Measurements from ENCODE around the gene LYVE1. TPM values are rescaled to one million over a fixed set of nuclear protein-coding genes. Genes with fewer than 3 reads are reported as not detected.

Gene LYVE1
- total RNA-seq, 1 donor from 2014 or later, result 254 TPM

- no peak for DNase-seq (ENCODE audit: extremely low read depth, low read depth, low spot score)
Observed at GRCh38 chr11:10594407-10594806, 25.9 kb upstream of the LYVE1 start.

- DNase-seq (ENCODE audit: extremely low read depth, low read depth, low spot score), result no peak
Observed at GRCh38 chr11:10592331-10592730, 23.9 kb upstream of the LYVE1 start.

- no peak for DNase-seq (ENCODE audit: extremely low read depth, low read depth, low spot score)
Observed at GRCh38 chr11:10591741-10592140, 23.3 kb upstream of the LYVE1 start.

- no peak for DNase-seq (ENCODE audit: extremely low read depth, low read depth, low spot score)
Observed at GRCh38 chr11:10590218-10590915, 21.9 kb upstream of the LYVE1 start.

- DNase-seq (ENCODE audit: extremely low read depth, low read depth, low spot score), result no peak
Observed at GRCh38 chr11:10588904-10589303, 20.4 kb upstream of the LYVE1 start.

GRCh38 chr11:10587995-10588394, 19.5 kb upstream of the LYVE1 start:
- no peak for DNase-seq (ENCODE audit: extremely low read depth, low read depth, low spot score)

GRCh38 chr11:10587388-10587787, 18.9 kb upstream of the LYVE1 start:
- no peak for DNase-seq (ENCODE audit: extremely low read depth, low read depth, low spot score)

- no peak for DNase-seq (ENCODE audit: extremely low read depth, low read depth, low spot score)
Observed at GRCh38 chr11:10584071-10584501, 15.6 kb upstream of the LYVE1 start.

GRCh38 chr11:10581481-10582019, 13.1 kb upstream of the LYVE1 start:
- no peak for DNase-seq (ENCODE audit: extremely low read depth, low read depth, low spot score)

- DNase-seq (ENCODE audit: extremely low read depth, low read depth, low spot score), result peak; percentile 77
Observed at GRCh38 chr11:10580623-10581022, 12.2 kb upstream of the LYVE1 start.

- DNase-seq (ENCODE audit: extremely low read depth, low read depth, low spot score), result no peak
Observed at GRCh38 chr11:10579700-10580099, 11.2 kb upstream of the LYVE1 start.

GRCh38 chr11:10576035-10576398, 7.6 kb upstream of the LYVE1 start:
- no peak for DNase-seq (ENCODE audit: extremely low read depth, low read depth, low spot score)

- DNase-seq (ENCODE audit: extremely low read depth, low read depth, low spot score), result no peak
Observed at GRCh38 chr11:10575346-10576034, 7.0 kb upstream of the LYVE1 start.

GRCh38 chr11:10573556-10573955, 5.1 kb upstream of the LYVE1 start:
- DNase-seq (ENCODE audit: extremely low read depth, low read depth, low spot score), result no peak

- no peak for DNase-seq (ENCODE audit: extremely low read depth, low read depth, low spot score)
Observed at GRCh38 chr11:10573028-10573427, 4.6 kb upstream of the LYVE1 start.

GRCh38 chr11:10572533-10572932, 4.1 kb upstream of the LYVE1 start:
- DNase-seq (ENCODE audit: extremely low read depth, low read depth, low spot score), result no peak

- DNase-seq (ENCODE audit: extremely low read depth, low read depth, low spot score), result no peak
Observed at GRCh38 chr11:10567446-10567845, 1.0 kb downstream of the LYVE1 start.

- no peak for DNase-seq (ENCODE audit: extremely low read depth, low read depth, low spot score)
Observed at GRCh38 chr11:10566257-10566957, 2.1 kb downstream of the LYVE1 start.

GRCh38 chr11:10565493-10565892, 3.0 kb downstream of the LYVE1 start:
- DNase-seq (ENCODE audit: extremely low read depth, low read depth, low spot score), result no peak

- DNase-seq (ENCODE audit: extremely low read depth, low read depth, low spot score), result no peak
Observed at GRCh38 chr11:10564696-10565318, 3.7 kb downstream of the LYVE1 start.

GRCh38 chr11:10564030-10564429, 4.4 kb downstream of the LYVE1 start:
- no peak for DNase-seq (ENCODE audit: extremely low read depth, low read depth, low spot score)

Measured in glomerular endothelial cell (primary cell).